Left ventricle myocardium inferior (tissue), 1 donor: ENCODE results near the gene CDH4. TPM values are rescaled to one million over a fixed set of nuclear protein-coding genes. Genes with fewer than 3 reads are reported as not detected.

ENCODE experiments used
- DNase-seq: peaks from one replicate; pipeline ENCODE4 v3.0.0-alpha.2; 2020
- H3K27ac ChIP-seq: fragments of 200-600 bp; replicated peaks from 2 replicates; pipeline ENCODE4 v1.8.0; 2021
- H3K27me3 ChIP-seq: fragments of 200-600 bp; 2 replicates; pipeline ENCODE4 v1.8.0; 2021; ENCODE audit warnings: low read depth
- H3K36me3 ChIP-seq: fragments of 200-600 bp; 2 replicates; pipeline ENCODE4 v1.8.0; 2021
- H3K4me1 ChIP-seq: fragments of 200-600 bp; 2 replicates; pipeline ENCODE4 v1.8.0; 2021
- H3K4me3 ChIP-seq: fragments of 200-600 bp; 2 replicates; pipeline ENCODE4 v1.8.0; 2021; ENCODE audit warnings: mild to moderate bottlenecking, moderate library complexity
- H3K9me3 ChIP-seq: fragments of 200-600 bp; replicated peaks from 2 replicates; pipeline ENCODE4 v1.8.0; 2021
- CTCF ChIP-seq: fragments of 200-600 bp; IDR thresholded peaks from 2 replicates; pipeline ENCODE4 v1.8.0; 2021; ENCODE audit warnings: antibody characterized with exemption, mild to moderate bottlenecking, borderline replicate concordance
- intact Hi-C: fragments of 100-400 bp; cut with micrococcal nuclease; formaldehyde crosslinking; loops from one replicate; pipeline ENCODE4 v1.11.0; 2022
- total RNA-seq: library from RNA; stranded (reverse); fragmentation: NEBNext Ultra II Directional; extraction: Animal tissue kit (Norgen Biotek cat#: 25700); gene quantifications from one replicate; pipeline ENCODE4 v1.2.1, GENCODE V29; 2021
- donor health status: DM: no; HTN: yes; CAD: no; lungs with severe emphysema.

Gene CDH4
- total RNA-seq, 1 donor from 2014 or later = 0.05 TPM

DNA sequence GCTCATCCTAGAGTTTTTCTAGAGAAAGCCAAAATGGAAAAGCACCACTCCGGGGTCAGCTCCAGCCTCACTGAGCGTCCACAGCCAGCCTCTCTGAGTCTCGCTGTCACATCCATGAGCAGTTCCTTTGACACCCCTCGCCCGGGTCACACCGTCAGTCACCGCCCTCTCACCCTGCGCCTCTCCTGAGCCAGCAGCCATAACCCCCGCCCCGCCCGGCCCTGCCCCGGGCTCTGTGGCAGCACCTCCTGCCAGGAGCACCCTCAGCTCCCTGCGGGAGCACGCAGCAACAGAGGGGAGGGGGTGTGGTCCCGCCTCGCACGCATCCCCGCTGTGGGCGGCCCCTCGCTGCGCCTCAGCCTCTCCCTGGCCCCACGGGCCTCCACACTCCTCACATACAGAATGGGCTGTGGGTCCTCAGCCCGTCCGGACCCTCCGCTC lies 545.9 kb downstream of the CDH4 start:
- no peak overlapping the region for H3K27ac ChIP-seq
- peaks cover 91% of the 10 kb centered on the region for H3K27me3 ChIP-seq
- no peak for DNase-seq
- H3K36me3 ChIP-seq = no peaks in the 10 kb centered on the region
- H3K9me3 ChIP-seq = no peaks in the 10 kb centered on the region
- intact Hi-C loops = no loop called here
- no peak overlapping the region for H3K4me3 ChIP-seq
- no peaks in the 10 kb centered on the region for H3K4me1 ChIP-seq
- no peak for TF ChIP-seq CTCF

DNA sequence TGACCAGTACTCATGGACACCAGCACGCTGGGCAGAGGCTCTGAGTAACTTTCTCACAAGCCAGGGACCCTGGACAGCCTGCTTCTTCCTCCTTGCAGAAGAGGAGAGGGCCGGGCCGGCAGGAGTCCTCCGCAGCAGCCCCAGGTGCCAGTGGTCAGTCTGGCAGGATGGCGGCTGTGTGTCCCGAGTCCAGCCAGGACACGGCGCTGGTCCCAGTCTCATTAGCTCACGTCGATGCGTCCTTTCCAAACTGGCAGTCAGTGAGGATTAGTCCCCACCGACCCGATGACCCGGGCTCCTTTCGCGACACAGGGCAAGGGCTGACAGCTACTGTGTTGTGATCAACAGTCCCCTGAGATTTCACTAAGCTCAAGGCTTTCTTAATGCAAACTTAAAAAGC lies 546.6 kb downstream of the CDH4 start:
- intact Hi-C loops = no loop called here

GRCh38 chr20:61799394-61799923 lies 547.4 kb downstream of the CDH4 start:
- no peaks in the 10 kb centered on the region for H3K36me3 ChIP-seq
- no peak for DNase-seq
- peaks cover 98% of the 10 kb centered on the region for H3K27me3 ChIP-seq
- H3K9me3 ChIP-seq = no peaks in the 10 kb centered on the region
- no peak overlapping the region for H3K4me3 ChIP-seq
- H3K4me1 ChIP-seq = peaks cover 5% of the 10 kb centered on the region
- intact Hi-C loops = no loop called here
- H3K27ac ChIP-seq = no peak overlapping the region
- no peak for TF ChIP-seq CTCF

More for the DNA sequence above, 546.6 kb downstream of the CDH4 start:
- Histone ChIP-seq H3K4me1 (peaks cover 3% of the 10 kb centered on the region), H3K27me3 (peaks cover 94% of the 10 kb centered on the region), H3K9me3 (no peaks in the 10 kb centered on the region), H3K27ac (no peak overlapping the region), H3K36me3 (no peaks in the 10 kb centered on the region), H3K4me3 (no peak overlapping the region)
- no peak for TF ChIP-seq CTCF
- DNase-seq = no peak

DNA sequence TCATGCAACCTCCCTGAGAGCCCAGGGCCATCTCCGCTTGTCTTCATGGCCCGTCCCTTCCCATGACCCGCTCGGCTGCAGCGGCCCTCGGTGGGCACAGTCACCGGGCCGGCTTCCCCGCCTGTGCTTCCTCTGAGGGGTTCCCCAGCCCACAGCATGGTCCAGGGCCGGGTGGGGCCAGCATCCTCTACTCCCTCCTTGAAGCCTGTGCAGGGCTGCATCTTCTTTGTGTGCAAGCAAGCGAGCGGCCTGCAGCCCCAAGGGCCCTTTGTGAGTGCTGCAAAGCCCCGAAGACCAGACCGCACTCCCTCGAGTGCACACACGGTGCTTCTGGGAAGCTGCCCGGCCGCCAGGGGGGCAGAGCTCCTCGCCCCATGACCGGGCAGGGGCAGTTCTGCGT lies 547.9 kb downstream of the CDH4 start:
- Histone ChIP-seq H3K27me3 (peaks cover 99% of the 10 kb centered on the region), H3K36me3 (no peaks in the 10 kb centered on the region), H3K4me1 (peaks cover 5% of the 10 kb centered on the region), H3K27ac (no peak overlapping the region), H3K9me3 (no peaks in the 10 kb centered on the region), H3K4me3 (no peak overlapping the region)
- no peak for TF ChIP-seq CTCF
- intact Hi-C loops = no loop called here
- DNase-seq = no peak

DNA sequence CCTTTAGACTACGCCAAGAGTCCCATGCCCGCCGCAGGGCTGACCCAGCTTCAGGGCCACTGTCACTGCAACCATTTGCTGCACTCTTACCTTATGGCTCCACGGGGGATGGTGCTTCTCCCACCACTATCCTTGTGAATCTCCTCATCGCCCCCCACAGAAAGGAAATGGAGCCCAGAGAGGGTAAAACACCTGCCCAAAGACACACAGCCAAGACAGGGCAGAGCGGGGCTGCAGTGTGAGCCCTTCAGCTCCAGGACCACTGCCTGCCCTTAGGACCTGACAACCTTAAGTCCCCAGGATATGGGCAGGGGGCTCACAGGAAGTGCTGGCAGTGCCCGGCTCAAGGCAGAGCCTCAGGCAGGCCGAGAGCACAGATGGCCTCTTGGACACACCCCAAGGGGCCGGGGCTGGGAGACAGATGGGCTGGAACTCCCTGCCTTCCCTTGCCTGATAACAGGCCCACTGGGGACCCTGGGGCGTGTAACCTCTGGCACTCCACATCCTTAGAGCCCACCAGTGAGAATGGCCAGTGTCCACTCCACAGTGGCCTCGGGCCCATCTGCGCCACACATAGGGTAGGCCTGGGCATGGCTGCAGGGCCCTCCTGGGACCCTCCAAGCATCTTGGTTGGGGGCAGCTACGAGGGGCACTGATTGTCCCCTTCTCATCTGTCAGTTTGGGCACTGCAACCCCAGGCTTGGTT lies 548.5 kb downstream of the CDH4 start:
- Histone ChIP-seq H3K27me3 (peaks cover 100% of the 10 kb centered on the region), H3K4me1 (peaks cover 5% of the 10 kb centered on the region), H3K27ac (no peak overlapping the region), H3K36me3 (no peaks in the 10 kb centered on the region), H3K9me3 (no peaks in the 10 kb centered on the region), H3K4me3 (no peak overlapping the region)
- no peak for TF ChIP-seq CTCF
- intact Hi-C loops = no loop called here
- DNase-seq = no peak
